NCI-H2227 treated with DMSO at 0.1 percent for 48 hours (cell line): ENCODE measurements around the gene FCSK.
"Not testable (repeated sequence)": the region's sequence is repeated elsewhere in the genome, so short reads cannot be mapped to it uniquely, and the experiment has no call there.

Experiments
- DNase-seq: peaks from one replicate; lab custom pipeline; 2025; lab: John Stamatoyannopoulos, UW

FCSK gene

DNA sequence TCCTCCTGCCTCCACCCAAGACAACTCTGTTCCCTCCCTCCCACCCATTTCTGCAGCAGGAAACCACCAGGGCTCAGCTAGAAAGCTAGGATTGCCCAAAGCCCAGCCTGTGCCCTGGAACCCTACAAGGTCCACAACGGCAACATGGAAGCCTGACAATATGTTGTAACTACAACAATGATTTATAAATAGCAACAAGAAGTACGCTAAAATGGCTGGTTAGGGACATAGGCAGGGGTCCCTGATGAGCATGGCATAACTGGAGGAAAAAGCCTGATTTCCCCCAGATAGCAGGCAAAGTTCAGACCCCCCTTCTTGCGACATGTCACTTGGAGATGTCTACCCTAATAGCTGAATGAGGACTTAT is 22.1 kb upstream of the FCSK start:
- no peak for DNase-seq

GRCh38 chr16:70432723-70433457 is 21.5 kb upstream of the FCSK start:
- DNase-seq = no peak

DNA sequence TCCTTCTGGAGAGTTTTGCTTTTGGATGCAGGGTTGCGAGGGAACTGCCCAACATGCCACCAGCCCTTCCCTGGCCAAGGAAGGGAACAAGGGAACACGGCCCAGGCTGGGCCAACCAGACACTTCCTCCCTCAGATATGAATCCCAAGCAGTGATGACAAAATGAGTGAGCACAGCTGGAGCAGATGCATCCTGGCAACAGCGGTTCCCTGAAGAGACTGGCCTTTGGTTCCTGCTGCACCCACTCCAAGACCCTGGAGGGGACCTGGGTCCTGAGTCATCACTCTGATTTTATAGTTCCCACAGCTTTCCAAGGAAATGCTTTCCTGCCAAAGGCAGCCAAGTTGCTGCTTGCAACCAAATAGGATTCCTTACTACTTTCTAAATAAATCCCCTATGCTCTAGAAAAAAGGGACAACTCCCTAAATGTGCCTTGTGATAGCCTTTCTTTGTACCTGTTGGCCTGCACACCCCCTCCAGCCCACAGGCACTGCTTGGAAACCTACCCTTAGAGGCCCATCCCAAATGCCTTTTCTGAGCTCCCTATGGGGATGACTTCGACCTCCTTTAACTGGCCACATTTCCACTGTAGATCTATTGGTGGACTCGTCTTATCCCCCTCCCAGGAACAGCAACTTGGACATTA is 20.8 kb upstream of the FCSK start:
- no peak for DNase-seq

GRCh38 chr16:70434484-70435260 is 19.7 kb upstream of the FCSK start:
- DNase-seq = no peak

DNA sequence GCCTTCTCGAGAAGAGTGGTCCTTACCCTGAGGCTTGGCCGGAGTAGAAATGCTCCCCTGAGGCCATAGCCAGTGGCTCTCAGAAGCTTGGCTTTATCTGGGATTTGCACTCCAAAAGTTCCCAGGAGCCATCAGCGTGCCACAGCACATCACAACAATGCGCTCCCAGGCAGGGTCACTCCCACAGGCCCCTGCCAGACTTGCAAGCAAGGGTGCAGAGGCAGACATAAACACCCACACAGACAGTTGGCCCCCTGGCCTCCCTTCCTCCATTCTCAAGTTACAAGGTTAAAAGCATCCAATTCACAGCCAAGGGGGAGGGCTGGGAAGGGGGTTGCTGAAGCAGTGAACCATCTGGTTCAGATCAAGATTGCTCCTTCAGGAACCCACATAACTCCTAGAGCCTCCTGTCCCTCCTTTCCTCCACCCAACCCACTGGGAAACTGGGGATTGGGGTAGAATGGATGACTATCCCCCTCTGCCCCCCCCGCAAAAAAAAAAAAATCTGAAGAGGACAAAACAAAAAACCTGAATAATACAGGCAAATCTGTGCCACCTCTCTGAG is 17.3 kb upstream of the FCSK start:
- no peak for DNase-seq

GRCh38 chr16:70437582-70438557 is 16.5 kb upstream of the FCSK start:
- no peak for DNase-seq

DNA sequence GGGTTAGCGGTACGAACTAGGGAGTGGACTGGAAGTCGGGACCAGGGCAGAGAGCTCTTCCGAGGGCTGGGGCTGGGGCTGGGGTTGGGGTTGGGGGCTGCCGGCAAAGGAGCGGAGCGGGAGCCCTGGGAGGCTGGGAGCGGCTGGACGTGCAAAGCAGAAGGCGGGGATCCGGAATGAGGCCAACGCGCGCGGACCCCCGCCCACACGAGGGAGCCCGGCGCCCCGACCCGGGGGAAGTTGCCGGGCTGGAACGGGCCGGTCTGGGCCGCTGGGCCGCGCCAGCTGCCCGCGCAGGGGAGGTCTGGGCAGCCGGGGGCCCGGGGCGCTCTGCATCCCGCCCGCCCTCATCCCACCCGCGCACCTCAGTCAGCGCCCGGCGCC is 15.8 kb upstream of the FCSK start:
- DNase-seq = no peak

GRCh38 chr16:70438969-70439862 is 15.2 kb upstream of the FCSK start, which contains the start of gene ST3GAL2:
Gene ST3GAL2, minus strand, starts transcription at chr16:70439100. Its CDS starts 40,570 bp downstream, at chr16:70398530.
- DNase-seq = peak; percentile 92

DNA sequence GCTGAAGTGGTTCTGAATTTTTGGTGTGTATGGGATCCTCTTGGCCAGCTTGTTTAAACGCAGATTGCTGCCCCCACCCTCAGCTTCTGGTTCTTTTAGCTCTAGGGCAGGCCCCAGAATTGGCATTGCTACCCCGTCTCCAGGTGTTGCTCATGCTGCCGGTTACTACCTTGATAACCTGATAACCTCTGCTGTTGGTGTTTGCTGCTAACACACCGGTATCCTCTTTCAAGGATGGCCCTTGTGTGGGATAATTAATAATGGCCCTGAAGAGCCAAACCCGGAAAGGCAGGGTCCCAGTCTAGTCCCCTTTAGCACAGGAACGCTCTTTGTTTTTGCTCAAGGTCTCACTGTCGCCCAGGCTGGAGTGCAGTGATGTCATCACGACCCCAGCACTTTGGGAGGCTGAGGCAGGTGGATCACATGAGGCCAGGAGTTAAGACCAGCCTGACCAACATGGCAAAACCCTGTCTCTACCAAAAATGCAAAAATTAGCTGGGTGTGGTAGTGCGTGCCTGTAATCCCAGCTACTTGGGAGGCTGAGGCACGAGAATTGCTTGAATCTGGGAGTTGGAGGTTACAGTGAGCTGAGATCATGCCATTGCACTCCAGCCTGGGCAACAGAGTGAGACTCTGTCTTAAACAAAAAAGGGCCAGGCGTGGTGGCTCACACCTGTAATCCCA is 14.2 kb upstream of the FCSK start:
- no peak for DNase-seq

GRCh38 chr16:70441406-70441990 is 12.9 kb upstream of the FCSK start:
- no peak for DNase-seq

DNA sequence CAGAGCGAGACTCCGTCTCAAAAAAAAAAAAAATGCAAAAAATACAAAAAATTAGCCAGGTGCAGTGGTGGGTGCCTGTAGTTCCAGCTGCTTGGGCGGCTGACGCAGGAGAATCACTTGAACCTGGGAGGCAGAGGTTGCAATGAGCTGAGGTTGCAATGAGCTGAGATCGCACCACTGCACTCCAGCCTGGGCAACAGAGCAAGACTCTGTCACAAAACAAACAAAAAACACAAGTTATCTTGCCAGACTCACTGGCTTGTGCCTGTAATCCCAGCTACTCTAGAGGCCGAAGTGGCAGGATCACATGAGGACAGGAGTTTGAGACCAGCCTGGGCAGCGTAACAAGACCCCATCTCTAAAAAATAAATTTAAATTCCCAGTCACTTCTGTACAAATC is 12.1 kb upstream of the FCSK start:
- no peak for DNase-seq

DNA sequence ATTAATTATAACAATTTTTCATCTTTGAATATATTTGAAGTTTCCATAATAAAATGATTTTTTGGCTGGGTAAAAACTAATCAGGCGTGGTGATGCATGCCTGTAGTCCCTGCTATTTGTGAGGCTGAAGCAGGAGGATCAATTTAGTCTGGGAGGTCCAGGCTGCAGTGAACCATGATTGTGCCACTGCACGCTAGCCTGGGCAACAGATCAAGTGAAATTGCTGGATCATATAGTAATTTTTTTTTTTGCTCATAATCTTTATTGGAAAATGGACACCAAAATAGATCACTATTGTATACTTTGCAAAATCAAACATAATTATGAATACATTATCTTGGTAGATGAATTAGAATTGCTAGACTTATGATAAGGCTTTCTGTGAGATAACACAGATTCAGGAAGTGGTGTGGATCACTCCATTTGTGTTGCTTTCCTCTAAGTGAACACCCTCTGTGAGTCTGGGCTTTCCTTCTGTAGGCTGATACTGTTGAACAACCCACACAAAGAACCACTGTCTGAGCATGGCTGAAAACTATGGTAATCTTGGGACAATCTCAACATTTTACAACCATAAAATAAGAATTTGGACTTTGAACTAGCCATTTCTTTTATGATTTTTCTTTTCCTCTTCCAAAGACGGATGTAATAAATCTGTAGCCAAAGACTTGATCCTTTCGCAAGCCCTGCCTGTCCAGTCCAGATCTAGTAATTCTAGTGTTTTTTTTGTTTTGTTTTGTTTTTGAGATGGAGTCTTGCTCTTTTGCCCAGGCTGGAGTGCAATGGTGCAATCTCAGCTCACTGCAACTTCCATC is 9.9 kb upstream of the FCSK start:
- DNase-seq = no peak

GRCh38 chr16:70448075-70448474 is 6.3 kb upstream of the FCSK start:
- no peak for DNase-seq

DNA sequence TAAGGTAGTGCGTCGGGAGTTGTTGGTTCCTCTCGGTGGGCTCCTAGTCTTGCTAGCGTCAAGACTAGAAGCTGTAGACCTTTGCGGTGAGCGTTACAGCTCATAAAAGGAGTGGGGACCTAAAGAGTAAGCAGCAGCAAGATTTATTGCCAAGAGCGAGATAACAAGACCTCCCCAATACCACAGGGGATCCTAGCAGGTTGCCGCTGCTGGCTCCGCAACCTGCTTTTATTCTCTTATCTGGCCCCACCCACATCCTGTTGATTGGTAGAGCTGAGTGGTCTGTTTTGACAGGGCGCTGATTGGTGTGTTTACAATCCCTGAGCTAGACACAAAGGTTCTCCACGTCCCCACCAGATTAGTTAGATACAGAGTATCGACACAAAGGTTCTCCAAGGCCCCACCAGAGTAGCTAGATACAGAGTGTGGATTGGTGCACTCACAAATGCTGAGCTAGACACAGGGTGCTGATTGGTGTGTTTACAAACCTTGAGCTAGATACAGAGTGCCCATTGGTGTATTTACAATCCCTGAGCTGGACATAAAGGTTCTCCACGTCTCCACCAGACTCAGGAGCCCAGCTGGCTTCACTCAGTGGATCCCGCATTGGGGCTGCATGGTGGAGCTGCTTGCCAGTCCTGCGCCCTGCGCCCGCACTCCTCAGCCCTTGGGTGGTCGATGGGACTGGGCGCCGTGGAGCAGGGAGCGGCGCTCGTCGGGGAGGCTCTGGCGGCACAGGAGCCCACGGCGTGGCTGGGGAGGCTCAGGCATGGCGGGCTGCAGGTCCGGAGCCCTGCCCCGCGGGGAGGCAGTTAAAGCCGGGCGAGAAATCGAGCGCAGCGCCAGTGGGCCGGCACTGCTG is 4.0 kb upstream of the FCSK start:
- DNase-seq = not testable (repeated sequence)

GRCh38 chr16:70451004-70451340 is 3.4 kb upstream of the FCSK start:
- not testable (repeated sequence) for DNase-seq

DNA sequence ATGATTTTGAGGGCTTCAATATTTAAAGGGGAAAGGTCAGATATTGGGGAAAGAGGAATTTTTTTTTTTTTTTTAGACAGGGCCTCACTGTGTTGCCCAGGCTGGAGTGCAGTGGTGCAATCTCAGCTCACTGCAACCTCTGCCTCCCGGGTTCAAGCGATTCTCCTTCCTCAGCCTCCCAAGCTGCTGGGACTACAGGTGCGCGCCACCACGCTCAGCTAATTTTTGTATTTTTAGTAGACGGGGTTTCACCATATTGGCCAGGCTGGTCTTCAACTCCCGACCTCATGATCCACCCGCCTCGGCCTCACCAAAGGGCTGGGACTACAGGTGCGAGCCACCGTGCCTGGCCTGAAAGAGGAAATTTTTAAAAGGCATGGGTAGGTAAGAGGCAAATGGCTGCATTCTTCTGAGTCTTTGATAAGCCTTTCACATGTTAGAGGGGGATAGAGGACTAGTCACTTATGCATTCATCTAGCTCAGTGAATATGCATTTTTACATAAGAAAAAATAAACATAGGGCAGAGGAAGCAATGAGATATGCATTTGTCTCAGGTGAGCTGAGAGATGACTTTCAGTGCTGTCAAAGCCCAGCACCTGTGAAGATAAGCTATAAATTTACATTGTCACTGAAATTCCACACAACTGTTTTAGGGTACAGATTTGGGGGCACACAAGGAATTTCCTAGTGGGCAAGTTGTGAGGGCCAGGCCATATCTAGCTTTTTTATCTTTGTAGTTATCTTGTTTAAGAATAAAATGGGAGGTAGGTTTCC is 1.1 kb upstream of the FCSK start:
- no peak for DNase-seq

DNA sequence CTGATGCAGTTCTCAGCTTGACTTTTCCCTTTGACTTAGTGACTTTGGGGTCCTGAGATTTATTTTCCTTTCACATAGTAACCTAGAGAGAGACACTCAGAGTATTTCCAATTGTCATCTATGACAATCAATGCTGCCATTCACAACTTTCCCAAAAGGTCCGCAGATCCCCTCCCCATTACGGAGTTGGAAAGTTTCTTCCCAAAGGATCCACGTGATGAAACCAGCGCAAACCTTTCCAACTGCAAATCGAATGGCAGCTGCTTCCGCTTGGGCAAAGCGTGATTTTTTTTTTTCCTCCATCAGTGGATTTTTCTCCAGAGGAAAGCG is 538 bp upstream of the FCSK start:
- no peak for DNase-seq
